Upper lobe of left lung (tissue), 4 donors: Measurements from ENCODE around the gene SKIC2.
A peak's percentile ranks its signal among the peaks of the same experiment; 100 is the strongest.

ENCODE experiments used
- CTCF ChIP-seq, 6 experiments: fragments of 450-650 bp in 4 of 6; fragments of 200-600 bp in 2 of 6; sonication (generic) in 2 of 6; IDR thresholded peaks; one replicate each; pipeline ENCODE4 v1.5.1; 2016 to 2019; ENCODE audit warnings: antibody characterized with exemption in 6 of 6
- EP300 ChIP-seq, 4 donors: sonication (generic); formaldehyde crosslinking; IDR thresholded peaks; one replicate each; pipeline ENCODE4 v1.5.1; 2017; ENCODE audit warnings: antibody characterized with exemption in 4 of 4, control low read depth in 2 of 4
- POLR2A ChIP-seq, 4 donors: fragments of 450-650 bp; IDR thresholded peaks; one replicate each; pipeline ENCODE4 v1.5.1; 2016 to 2017; ENCODE audit warnings: antibody characterized with exemption in 4 of 4, mild to moderate bottlenecking in 2 of 4

- TF ChIP-seq POLR2A (IDR thresholded peaks at IDR 0.05): peak in 1 of 4 donors; percentile 4
- TF ChIP-seq CTCF (IDR thresholded peaks at IDR 0.05): no peak
- no peak for TF ChIP-seq EP300 (IDR thresholded peaks at IDR 0.05)
Measured at GRCh38 chr6:31971279-31971992, 12.5 kb downstream of the SKIC2 start.
